ENCODE data around the gene FCHSD2. TPM values are rescaled to one million over a fixed set of nuclear protein-coding genes. Genes with fewer than 3 reads are reported as not detected.
A peak's percentile ranks its signal among the peaks of the same experiment; 100 is the strongest.
"Not testable (repeated sequence)": the region's sequence is repeated elsewhere in the genome, so short reads cannot be mapped to it uniquely, and the experiment has no call there.

FCHSD2 gene
- total and polyA plus RNA-seq, 5 experiments from 2014 or later = 11.8 to 70.0 (median 15.6) TPM

- Mint-ChIP-seq H3K27ac (peak overlapping the region; percentile 94 to 100 (median 95)), H3K27me3 (peaks cover 0 to 3% (median 0%) of the 10 kb centered on the region in 5 donors), H3K4me1 (peaks cover 23 to 76% (median 41%) of the 10 kb centered on the region in 4 donors), H3K36me3 (peaks cover 0 to 23% (median 1%) of the 10 kb centered on the region in 3 donors), H3K4me3 (peak overlapping the region; percentile 92 to 99 (median 96)), H3K9me3 (peaks cover 0 to 3% (median 0%) of the 10 kb centered on the region in 9 donors)
- ATAC-seq (peak; percentile 34 to 48), DNase-seq (peak; percentile 39 to 77 (median 65))
- POLR2A ChIA-PET = interaction anchor here (0.6 to 3.5 kb wide), 18 partner anchors 11 to 1352 kb away, joined by 3 to 47 read pairs (median 6); partner anchors contain the start of genes ATG16L2, LIPT2, RAB6A and STARD10
Measured at GRCh38 chr11:73141309-73142127, 600 bp downstream of the FCHSD2 start.

GRCh38 chr11:73141031-73141308 lies 1.1 kb downstream of the FCHSD2 start:
- peak overlapping the region; percentile 92 to 99 (median 96) for H3K4me3 Mint-ChIP-seq
- H3K27ac Mint-ChIP-seq = peak overlapping the region; percentile 94 to 100 (median 95)
- H3K27me3 Mint-ChIP-seq = peaks cover 0 to 3% (median 0%) of the 10 kb centered on the region in 5 donors
- peaks cover 0 to 28% (median 2%) of the 10 kb centered on the region in 3 donors for H3K36me3 Mint-ChIP-seq
- DNase-seq (peak in 1 of 10 donors; percentile 10), ATAC-seq (no peak)
- H3K4me1 Mint-ChIP-seq = peaks cover 24 to 76% (median 42%) of the 10 kb centered on the region in 4 donors
- peaks cover 0 to 3% (median 0%) of the 10 kb centered on the region in 9 donors for H3K9me3 Mint-ChIP-seq
- POLR2A ChIA-PET = interaction anchor here (1.0 to 3.5 kb wide), 6 partner anchors 11 to 419 kb away, joined by 3 to 47 read pairs (median 10); partner anchors contain the start of gene ATG16L2

GRCh38 chr11:73140213-73141030 lies 1.7 kb downstream of the FCHSD2 start:
- peaks cover 0 to 32% (median 2%) of the 10 kb centered on the region in 3 donors for H3K36me3 Mint-ChIP-seq
- POLR2A ChIA-PET = interaction anchor here (1.0 to 3.5 kb wide), 4 partner anchors 12 to 418 kb away, joined by 3 to 47 read pairs (median 12); no protein-coding TSS in a partner anchor
- peaks cover 0 to 3% (median 0%) of the 10 kb centered on the region in 5 donors for H3K27me3 Mint-ChIP-seq
- peaks cover 0 to 3% (median 0%) of the 10 kb centered on the region in 9 donors for H3K9me3 Mint-ChIP-seq
- peak overlapping the region; percentile 90 to 100 (median 95) for H3K27ac Mint-ChIP-seq
- H3K4me1 Mint-ChIP-seq = peaks cover 26 to 78% (median 46%) of the 10 kb centered on the region in 4 donors
- DNase-seq (peak in 2 of 10 donors; percentile 15 to 19), ATAC-seq (no peak)
- peak overlapping the region; percentile 92 to 99 (median 96) for H3K4me3 Mint-ChIP-seq

- POLR2A ChIA-PET = interaction anchor here (0.6 kb wide), 1 partner anchor 222 kb away, joined by 3 read pairs; no protein-coding TSS in a partner anchor
- no peak for DNase-seq
- Mint-ChIP-seq H3K36me3 (peaks cover 0 to 39% (median 2%) of the 10 kb centered on the region in 3 donors), H3K4me3 (peak overlapping the region in 6 of 10 donors; percentile 92 to 99 (median 96)), H3K27me3 (peaks cover 0 to 3% (median 0%) of the 10 kb centered on the region in 5 donors), H3K9me3 (peaks cover 0 to 3% (median 0%) of the 10 kb centered on the region in 9 donors), H3K4me1 (peaks cover 26 to 77% (median 48%) of the 10 kb centered on the region in 4 donors), H3K27ac (peak overlapping the region in 6 of 10 donors; percentile 8 to 99 (median 80))
- ATAC-seq = no peak
Measured at GRCh38 chr11:73139476-73140198, 2.5 kb downstream of the FCHSD2 start.

GRCh38 chr11:73137944-73138274 lies 4.2 kb downstream of the FCHSD2 start:
- Mint-ChIP-seq H3K4me3 (peak overlapping the region in 4 of 10 donors; percentile 2 to 39 (median 8)), H3K36me3 (peaks cover 0 to 56% (median 7%) of the 10 kb centered on the region in 3 donors), H3K9me3 (peaks cover 0 to 3% (median 0%) of the 10 kb centered on the region in 9 donors), H3K4me1 (peaks cover 19 to 68% (median 41%) of the 10 kb centered on the region in 4 donors), H3K27ac (peak overlapping the region in 4 of 10 donors; percentile 21 to 99 (median 28)), H3K27me3 (peaks cover 0 to 2% (median 0%) of the 10 kb centered on the region in 5 donors)
- no peak for ATAC-seq
- POLR2A ChIA-PET = interaction anchor here (0.7 kb wide), 1 partner anchor 40 kb away, joined by 3 read pairs; no protein-coding TSS in a partner anchor
- no peak for DNase-seq

- ATAC-seq = no peak
- H3K4me3 Mint-ChIP-seq = peak overlapping the region in 5 of 10 donors; percentile 2 to 39 (median 12)
- peaks cover 0 to 60% (median 8%) of the 10 kb centered on the region in 3 donors for H3K36me3 Mint-ChIP-seq
- DNase-seq = no peak
- H3K27me3 Mint-ChIP-seq = no peaks in the 10 kb centered on the region
- peak overlapping the region in 5 of 10 donors; percentile 0 to 99 (median 33) for H3K27ac Mint-ChIP-seq
- POLR2A ChIA-PET = interaction anchor here (0.7 kb wide), 1 partner anchor 41 kb away, joined by 3 read pairs; no protein-coding TSS in a partner anchor
- no peaks in the 10 kb centered on the region for H3K9me3 Mint-ChIP-seq
- peaks cover 17 to 67% (median 38%) of the 10 kb centered on the region in 4 donors for H3K4me1 Mint-ChIP-seq
Measured at GRCh38 chr11:73137262-73137943, 4.7 kb downstream of the FCHSD2 start.

GRCh38 chr11:73136722-73137121 lies 5.4 kb downstream of the FCHSD2 start:
- POLR2A ChIA-PET, H3K4me3 Mint-ChIP-seq, H3K9me3 Mint-ChIP-seq: not testable (repeated sequence)

GRCh38 chr11:73135346-73136284 lies 6.5 kb downstream of the FCHSD2 start:
- H3K36me3 Mint-ChIP-seq = peaks cover 0 to 76% (median 13%) of the 10 kb centered on the region in 3 donors

More at GRCh38 chr11:73136722-73137121, 5.4 kb downstream of the FCHSD2 start:
- H3K27me3 Mint-ChIP-seq, DNase-seq, ATAC-seq: not testable (repeated sequence)
- Mint-ChIP-seq H3K36me3 (peaks cover 0 to 67% (median 10%) of the 10 kb centered on the region in 3 donors), H3K4me1 (peaks cover 17 to 73% (median 41%) of the 10 kb centered on the region in 4 donors), H3K27ac (peak overlapping the region in 2 of 10 donors; percentile 37 to 99)

GRCh38 chr11:73132349-73132748 lies 9.8 kb downstream of the FCHSD2 start:
- H3K4me1 Mint-ChIP-seq = peaks cover 6 to 49% (median 25%) of the 10 kb centered on the region in 4 donors
- POLR2A ChIA-PET = interaction anchor here (0.9 kb wide), 1 partner anchor 11 kb away, joined by 5 read pairs; the partner anchor contains the start of gene FCHSD2
- H3K36me3 Mint-ChIP-seq = peaks cover 0 to 84% (median 17%) of the 10 kb centered on the region in 3 donors
- ATAC-seq, DNase-seq, H3K4me3 Mint-ChIP-seq, H3K9me3 Mint-ChIP-seq, H3K27me3 Mint-ChIP-seq: not testable (repeated sequence)
- peak overlapping the region in 2 of 10 donors; percentile 7 to 53 for H3K27ac Mint-ChIP-seq

More at GRCh38 chr11:73135346-73136284, 6.5 kb downstream of the FCHSD2 start:
- ATAC-seq = no peak
- Mint-ChIP-seq H3K27me3 (no peaks in the 10 kb centered on the region), H3K9me3 (no peaks in the 10 kb centered on the region), H3K4me3 (no peak overlapping the region), H3K27ac (peak overlapping the region in 2 of 10 donors; percentile 78 to 99), H3K4me1 (peaks cover 14 to 70% (median 38%) of the 10 kb centered on the region in 4 donors)
- no peak for DNase-seq
- POLR2A ChIA-PET = no interaction called here

DNA sequence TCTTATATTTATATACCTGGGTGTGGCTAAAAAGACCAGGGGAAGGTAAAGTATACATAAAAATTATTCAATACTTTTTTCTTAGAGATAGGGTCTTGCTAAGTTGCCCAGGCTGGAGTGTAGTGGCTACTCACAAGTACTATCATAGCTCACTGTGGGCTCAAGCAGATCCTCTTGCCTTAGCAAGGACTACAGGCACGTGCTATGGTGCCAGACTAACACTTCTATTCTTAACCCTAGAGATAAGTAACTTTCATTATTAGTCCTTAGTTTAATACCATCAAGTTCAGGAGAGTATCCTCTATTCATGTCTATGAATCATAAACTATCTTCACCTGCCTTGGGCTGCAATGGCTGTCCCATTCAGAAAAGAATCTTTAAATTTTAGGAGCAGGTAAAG lies 11.9 kb downstream of the FCHSD2 start:
- H3K27me3 Mint-ChIP-seq = no peaks in the 10 kb centered on the region
- DNase-seq (no peak), ATAC-seq (no peak)
- no peak overlapping the region for H3K4me3 Mint-ChIP-seq
- peaks cover 4 to 82% (median 23%) of the 10 kb centered on the region in 3 donors for H3K36me3 Mint-ChIP-seq
- POLR2A ChIA-PET = interaction anchor here (0.6 kb wide), 1 partner anchor 196 kb away, joined by 3 read pairs; no protein-coding TSS in a partner anchor
- peak overlapping the region in 2 of 10 donors; percentile 72 to 83 for H3K27ac Mint-ChIP-seq
- H3K9me3 Mint-ChIP-seq = peaks cover 0 to 4% (median 0%) of the 10 kb centered on the region in 9 donors
- peaks cover 3 to 36% (median 18%) of the 10 kb centered on the region in 4 donors for H3K4me1 Mint-ChIP-seq
